ENCODE measurements around the gene SULT1E1. TPM values are rescaled to one million over a fixed set of nuclear protein-coding genes. Genes with fewer than 3 reads are reported as not detected.

SULT1E1 gene
- total and polyA plus RNA-seq, 2 donors (not counting 1 experiment from before 2014, with no cell fraction given), result not detected

- ATAC-seq (ENCODE audit: low read depth), result no peak
- no peaks in the 10 kb centered on the region for H3K9me3 Mint-ChIP-seq (ENCODE audit: insufficient read depth)
- H3K27me3 ChIP-seq (replicated peaks in 1 of 4; ENCODE audit: control extremely low read depth in 1 of 4, control insufficient read depth in 3 of 4, insufficient read depth in 4 of 4, low read length in 3 of 4), result no peaks in the 10 kb centered on the region
- peaks cover 10% of the 10 kb centered on the region for H3K4me1 Mint-ChIP-seq
- H3K27ac ChIP-seq (ENCODE audit: low read length in 2 of 2), result no peak overlapping the region
- no peak overlapping the region for H3K27ac Mint-ChIP-seq
- CTCF ChIA-PET, result no interaction called here
- H3K9me3 ChIP-seq (ENCODE audit: control extremely low read depth in 1 of 3, control insufficient read depth in 2 of 3, insufficient read depth in 1 of 3, low read length in 2 of 3), result peaks cover 0 to 3% (median 0%) of the 10 kb centered on the region in 3 donors
- H3K79me2 ChIP-seq (ENCODE audit: control insufficient read depth, insufficient read depth, low read length), result no peaks in the 10 kb centered on the region
- 49% methylated on average over 6 of the region's 6 CpGs for WGBS (ENCODE audit: insufficient coverage)
- no peaks in the 10 kb centered on the region for H4K20me1 ChIP-seq (ENCODE audit: control insufficient read depth, insufficient read depth, low read length, poor library complexity, severe bottlenecking)
- no peaks in the 10 kb centered on the region for H3K36me3 ChIP-seq (replicated peaks in 1 of 2; ENCODE audit: control extremely low read depth in 1 of 2, control insufficient read depth in 1 of 2, extremely low read depth in 1 of 2, insufficient read depth in 2 of 2, low read length in 1 of 2)
- H3K4me2 ChIP-seq (replicated peaks; ENCODE audit: low read depth, low read length, poor library complexity, severe bottlenecking), result peak overlapping the region; percentile 66
- H3K4me1 ChIP-seq (ENCODE audit: control insufficient read depth in 2 of 2, insufficient read depth in 2 of 2, low read length in 2 of 2), result peaks cover 14 to 20% of the 10 kb centered on the region in 2 donors
- no peak for TF ChIP-seq CTCF (IDR thresholded peaks at IDR 0.05)
- TF ChIP-seq EZH2 (IDR thresholded peaks at IDR 0.05; ENCODE audit: borderline replicate concordance, insufficient read depth, low read depth, low read length, poor library complexity, severe bottlenecking), result no peak
- peak overlapping the region; percentile 32 for H2AFZ ChIP-seq (ENCODE audit: insufficient read depth, low read depth, low read length, poor library complexity, severe bottlenecking)
- no peaks in the 10 kb centered on the region for H3K27me3 Mint-ChIP-seq
- intact Hi-C loops (cut with micrococcal nuclease), result no loop called here
- H3K9ac ChIP-seq (ENCODE audit: low read length), result peak overlapping the region; percentile 61
- peak; percentile 5 for DNase-seq
- no peak overlapping the region for H3K4me3 ChIP-seq (ENCODE audit: control extremely low read depth in 1 of 5, extremely low read depth in 1 of 5, insufficient read depth in 1 of 5, low read depth in 2 of 5, low read length in 4 of 5)
- POLR2A ChIA-PET, result no interaction called here
- H3K4me3 Mint-ChIP-seq, result no peak overlapping the region
Observed at GRCh38 chr4:69830560-69831269, 29.2 kb downstream of the SULT1E1 start.

GRCh38 chr4:69830192-69830559, 29.8 kb downstream of the SULT1E1 start:
- Histone ChIP-seq H3K9ac (ENCODE audit: low read length) (no peak overlapping the region), H3K4me2 (replicated peaks; ENCODE audit: low read depth, low read length, poor library complexity, severe bottlenecking) (no peak overlapping the region), H3K4me3 (ENCODE audit: control extremely low read depth in 1 of 5, extremely low read depth in 1 of 5, insufficient read depth in 1 of 5, low read depth in 2 of 5, low read length in 4 of 5) (no peak overlapping the region), H3K4me1 (ENCODE audit: control insufficient read depth in 2 of 2, insufficient read depth in 2 of 2, low read length in 2 of 2) (peaks cover 14 to 20% of the 10 kb centered on the region in 2 donors), H3K27ac (ENCODE audit: low read length in 2 of 2) (no peak overlapping the region), H3K36me3 (replicated peaks in 1 of 2; ENCODE audit: control extremely low read depth in 1 of 2, control insufficient read depth in 1 of 2, extremely low read depth in 1 of 2, insufficient read depth in 2 of 2, low read length in 1 of 2) (no peaks in the 10 kb centered on the region), H2AFZ (ENCODE audit: insufficient read depth, low read depth, low read length, poor library complexity, severe bottlenecking) (no peak overlapping the region), H4K20me1 (ENCODE audit: control insufficient read depth, insufficient read depth, low read length, poor library complexity, severe bottlenecking) (no peaks in the 10 kb centered on the region), H3K27me3 (replicated peaks in 1 of 4; ENCODE audit: control extremely low read depth in 1 of 4, control insufficient read depth in 3 of 4, insufficient read depth in 4 of 4, low read length in 3 of 4) (no peaks in the 10 kb centered on the region), H3K79me2 (ENCODE audit: control insufficient read depth, insufficient read depth, low read length) (no peaks in the 10 kb centered on the region), H3K9me3 (ENCODE audit: control extremely low read depth in 1 of 3, control insufficient read depth in 2 of 3, insufficient read depth in 1 of 3, low read length in 2 of 3) (peaks cover 0 to 3% (median under 1%) of the 10 kb centered on the region in 3 donors)
- TF ChIP-seq EZH2 (IDR thresholded peaks at IDR 0.05; ENCODE audit: borderline replicate concordance, insufficient read depth, low read depth, low read length, poor library complexity, severe bottlenecking), result no peak
- no peak for TF ChIP-seq CTCF (IDR thresholded peaks at IDR 0.05)
- CTCF ChIA-PET, result no interaction called here
- POLR2A ChIA-PET, result no interaction called here
- peaks cover 10% of the 10 kb centered on the region for H3K4me1 Mint-ChIP-seq
- H3K9me3 Mint-ChIP-seq (ENCODE audit: insufficient read depth), result no peaks in the 10 kb centered on the region
- intact Hi-C loops (cut with micrococcal nuclease), result no loop called here
- WGBS (ENCODE audit: insufficient coverage), result 97% methylated on average over 2 of the region's 2 CpGs
- no peak overlapping the region for H3K27ac Mint-ChIP-seq
- DNase-seq, result no peak
- no peak overlapping the region for H3K4me3 Mint-ChIP-seq
- no peaks in the 10 kb centered on the region for H3K27me3 Mint-ChIP-seq
- ATAC-seq (ENCODE audit: low read depth), result no peak

All from B cell (primary cell).